Thymus (tissue), 11 donors: Measurements from ENCODE around the gene COX10. TPM values are rescaled to one million over a fixed set of nuclear protein-coding genes. Genes with fewer than 3 reads are reported as not detected.

Experiments
- DNase-seq, 9 donors: peaks; one replicate each; pipeline ENCODE4 v3.0.0-alpha.2; 2013; ENCODE audit warnings: low spot score in 9 of 9, low read depth in 6 of 9, missing footprints in 1 of 9
- H3K27ac ChIP-seq, 2 donors: one replicate each; pipeline ENCODE4 v1.5.1; 2013; ENCODE audit warnings: control low read depth in 1 of 2, low read depth in 1 of 2, low read length in 1 of 2, mild to moderate bottlenecking in 1 of 2, moderate library complexity in 1 of 2
- H3K27me3 ChIP-seq, 2 donors: one replicate each; pipeline ENCODE4 v1.5.1; 2013; ENCODE audit warnings: low read length in 1 of 2; ENCODE audit not compliant: control insufficient read depth in 2 of 2, insufficient read depth in 1 of 2
- H3K36me3 ChIP-seq, 2 donors: one replicate each; pipeline ENCODE4 v1.5.1; 2013; ENCODE audit warnings: low read length in 1 of 2, mild to moderate bottlenecking in 1 of 2, moderate library complexity in 1 of 2; ENCODE audit not compliant: control insufficient read depth in 2 of 2, insufficient read depth in 2 of 2
- H3K4me1 ChIP-seq, 2 donors: one replicate each; pipeline ENCODE4 v1.5.1; 2013; ENCODE audit warnings: low read length in 2 of 2; ENCODE audit not compliant: control insufficient read depth in 2 of 2, insufficient read depth in 2 of 2
- H3K4me3 ChIP-seq, 2 donors: one replicate each; pipeline ENCODE4 v1.5.1; 2013; ENCODE audit warnings: low read length in 2 of 2, control low read depth in 1 of 2, mild to moderate bottlenecking in 1 of 2
- H3K9me3 ChIP-seq, 2 donors: one replicate each; pipeline ENCODE4 v1.5.1; 2013; ENCODE audit warnings: low read length in 1 of 2, mild to moderate bottlenecking in 1 of 2; ENCODE audit not compliant: control insufficient read depth in 2 of 2, insufficient read depth in 1 of 2
- WGBS: extraction: QIAGEN DNeasy Blood & Tissue Kit; methylation state at CpG from one replicate; pipeline ENCODE4 v1.1.7; 2013; 5-methylcytosine and 5-hydroxymethylcytosine counted together
- polyA plus RNA-seq: library from polyadenylated mRNA; stranded (reverse); fragments of 200-250 nt; gene quantifications from one replicate; pipeline ENCODE4 v1.2.3, GENCODE V29; 2013
- total RNA-seq: library from RNA; stranded (reverse); fragments of 120-200 nt; gene quantifications from one replicate; pipeline ENCODE4 v1.2.4, GENCODE V29; 2013
- donor health status: healthy.

Gene COX10
- total and polyA plus RNA-seq, 2 donors: 6.2 to 10.0 TPM

- Histone ChIP-seq H3K27me3 (no peaks in the 10 kb centered on the region), H3K4me1 (peaks cover 36 to 79% of the 10 kb centered on the region in 2 donors), H3K27ac (peak overlapping the region in 1 of 2 donors; percentile 6), H3K4me3 (no peak overlapping the region), H3K36me3 (peaks cover 0 to under 1% of the 10 kb centered on the region in 2 donors), H3K9me3 (no peaks in the 10 kb centered on the region)
- DNase-seq: no peak
- 90% methylated on average over 4 of the region's 4 CpGs for WGBS
These were observed 131.1 kb downstream of the COX10 start for GRCh38 chr17:14200354-14200753.

GRCh38 chr17:14201021-14201987 lies 132.0 kb downstream of the COX10 start:
- peak in 5 of 9 donors; percentile 39 to 78 (median 43) for DNase-seq
- Histone ChIP-seq H3K27ac (peak overlapping the region; percentile 76 to 77), H3K4me3 (no peak overlapping the region), H3K36me3 (peaks cover 0 to 6% of the 10 kb centered on the region in 2 donors), H3K9me3 (no peaks in the 10 kb centered on the region), H3K27me3 (no peaks in the 10 kb centered on the region), H3K4me1 (peaks cover 34 to 75% of the 10 kb centered on the region in 2 donors)
- WGBS: 38% methylated on average over 10 of the region's 10 CpGs

GRCh38 chr17:14201988-14202380 lies 132.7 kb downstream of the COX10 start:
- H3K27me3 ChIP-seq: no peaks in the 10 kb centered on the region
- H3K4me1 ChIP-seq: peaks cover 27 to 68% of the 10 kb centered on the region in 2 donors
- H3K27ac ChIP-seq: peak overlapping the region; percentile 57 to 77
- H3K36me3 ChIP-seq: peaks cover 0 to 11% of the 10 kb centered on the region in 2 donors
- H3K4me3 ChIP-seq: no peak overlapping the region
- no peak for DNase-seq
- no peaks in the 10 kb centered on the region for H3K9me3 ChIP-seq
- WGBS: 94% methylated on average over 4 of the region's 4 CpGs

GRCh38 chr17:14202388-14203166 lies 133.3 kb downstream of the COX10 start:
- peaks cover 0 to 17% of the 10 kb centered on the region in 2 donors for H3K36me3 ChIP-seq

GRCh38 chr17:14203388-14203787 lies 134.1 kb downstream of the COX10 start:
- Histone ChIP-seq H3K9me3 (no peaks in the 10 kb centered on the region), H3K4me1 (peaks cover 16 to 55% of the 10 kb centered on the region in 2 donors), H3K4me3 (no peak overlapping the region), H3K36me3 (peaks cover 0 to 19% of the 10 kb centered on the region in 2 donors), H3K27me3 (no peaks in the 10 kb centered on the region), H3K27ac (peak overlapping the region in 1 of 2 donors; percentile 12)
- 97% methylated on average over 3 of the region's 3 CpGs for WGBS
- peak in 3 of 9 donors; percentile 25 to 72 (median 41) for DNase-seq

More at GRCh38 chr17:14202388-14203166, 133.3 kb downstream of the COX10 start:
- 94% methylated on average over 10 of the region's 10 CpGs for WGBS
- Histone ChIP-seq H3K27ac (peak overlapping the region; percentile 57 to 66), H3K9me3 (no peaks in the 10 kb centered on the region), H3K27me3 (no peaks in the 10 kb centered on the region), H3K4me1 (peaks cover 21 to 62% of the 10 kb centered on the region in 2 donors), H3K4me3 (no peak overlapping the region)
- no peak for DNase-seq

GRCh38 chr17:14204084-14204483 lies 134.8 kb downstream of the COX10 start:
- Histone ChIP-seq H3K9me3 (no peaks in the 10 kb centered on the region), H3K4me3 (no peak overlapping the region), H3K4me1 (peaks cover 16 to 53% of the 10 kb centered on the region in 2 donors), H3K27me3 (no peaks in the 10 kb centered on the region), H3K27ac (no peak overlapping the region), H3K36me3 (peaks cover 0 to 19% of the 10 kb centered on the region in 2 donors)
- DNase-seq: no peak
- WGBS: 86% methylated on average over 5 of the region's 5 CpGs

GRCh38 chr17:14204546-14204945 lies 135.2 kb downstream of the COX10 start:
- 91% methylated on average over 2 of the region's 2 CpGs for WGBS

GRCh38 chr17:14205380-14205779 lies 136.1 kb downstream of the COX10 start:
- Histone ChIP-seq H3K9me3 (no peaks in the 10 kb centered on the region), H3K4me3 (no peak overlapping the region), H3K27me3 (no peaks in the 10 kb centered on the region), H3K36me3 (peaks cover 0 to 19% of the 10 kb centered on the region in 2 donors), H3K27ac (no peak overlapping the region), H3K4me1 (peaks cover 11 to 40% of the 10 kb centered on the region in 2 donors)
- WGBS: over 99% methylated on average over 10 of the region's 10 CpGs
- no peak for DNase-seq

More at GRCh38 chr17:14204546-14204945, 135.2 kb downstream of the COX10 start:
- no peaks in the 10 kb centered on the region for H3K9me3 ChIP-seq
- H3K27ac ChIP-seq: no peak overlapping the region
- H3K27me3 ChIP-seq: no peaks in the 10 kb centered on the region
- H3K36me3 ChIP-seq: peaks cover 0 to 19% of the 10 kb centered on the region in 2 donors
- DNase-seq: no peak
- H3K4me1 ChIP-seq: peaks cover 16 to 48% of the 10 kb centered on the region in 2 donors
- H3K4me3 ChIP-seq: no peak overlapping the region
